Nephron (organoid): ENCODE measurements around the gene CCNQ.
"Not testable (repeated sequence)": the region's sequence is repeated elsewhere in the genome, so short reads cannot be mapped to it uniquely, and the experiment has no call there.

Experiments
- H3K27ac Mint-ChIP-seq, 3 experiments: 2 replicates each; pipeline ENCODE4 v1.8.0; 2020; ENCODE audit warnings: mixed read lengths in 3 of 3, mild to moderate bottlenecking in 2 of 3, moderate library complexity in 1 of 3
- H3K27me3 Mint-ChIP-seq: 2 replicates; pipeline ENCODE4 v1.8.0; 2021; ENCODE audit warnings: low read depth, mild to moderate bottlenecking, moderate library complexity, mixed read lengths
- H3K36me3 Mint-ChIP-seq: 2 replicates; pipeline ENCODE4 v1.8.0; 2020; ENCODE audit warnings: low read depth, mixed read lengths
- H3K4me1 Mint-ChIP-seq: 2 replicates; pipeline ENCODE4 v1.8.0; 2020; ENCODE audit warnings: mixed read lengths
- H3K4me3 Mint-ChIP-seq, 3 experiments: 2 replicates each; pipeline ENCODE4 v1.8.0; 2020; ENCODE audit warnings: mild to moderate bottlenecking in 3 of 3, mixed read lengths in 3 of 3, moderate library complexity in 2 of 3
- H3K9me3 Mint-ChIP-seq: 2 replicates; pipeline ENCODE4 v1.8.0; 2020; ENCODE audit warnings: mixed read lengths
- CTCF ChIP-seq, 3 experiments: fragments of 200-600 bp; sonication (generic); IDR thresholded peaks; one replicate each; pipeline ENCODE4 v1.5.0; 2021; ENCODE audit warnings: antibody characterized with exemption in 3 of 3; ENCODE audit not compliant: unreplicated experiment in 3 of 3

Gene CCNQ

GRCh38 chrX:153609917-153610835, 11.2 kb upstream of the CCNQ start:
- peak overlapping the region; percentile 64 to 90 (median 74) for H3K27ac Mint-ChIP-seq
- peaks cover 8% of the 10 kb centered on the region for H3K27me3 Mint-ChIP-seq
- TF ChIP-seq CTCF (IDR thresholded peaks at IDR 0.05; ENCODE audit: unreplicated experiment in 3 of 3) = peak; percentile 62 to 71 (median 68)
- peaks cover 21% of the 10 kb centered on the region for H3K9me3 Mint-ChIP-seq
- no peaks in the 10 kb centered on the region for H3K36me3 Mint-ChIP-seq
- peak overlapping the region; percentile 80 to 81 (median 81) for H3K4me3 Mint-ChIP-seq
- peaks cover 4% of the 10 kb centered on the region for H3K4me1 Mint-ChIP-seq

- H3K4me3 Mint-ChIP-seq = no peak overlapping the region
- no peak overlapping the region for H3K27ac Mint-ChIP-seq
- H3K4me1 Mint-ChIP-seq = peaks cover 4% of the 10 kb centered on the region
- peaks cover 21% of the 10 kb centered on the region for H3K9me3 Mint-ChIP-seq
- H3K36me3 Mint-ChIP-seq = no peaks in the 10 kb centered on the region
- peaks cover 7% of the 10 kb centered on the region for H3K27me3 Mint-ChIP-seq
- TF ChIP-seq CTCF (IDR thresholded peaks at IDR 0.05; ENCODE audit: unreplicated experiment in 3 of 3) = no peak
Measured at GRCh38 chrX:153608806-153609205, 9.9 kb upstream of the CCNQ start.

- H3K9me3 Mint-ChIP-seq = peaks cover 21% of the 10 kb centered on the region
- no peaks in the 10 kb centered on the region for H3K36me3 Mint-ChIP-seq
- peaks cover 4% of the 10 kb centered on the region for H3K4me1 Mint-ChIP-seq
- no peak overlapping the region for H3K27ac Mint-ChIP-seq
- H3K27me3 Mint-ChIP-seq = peaks cover 3% of the 10 kb centered on the region
- no peak overlapping the region for H3K4me3 Mint-ChIP-seq
- no peak for TF ChIP-seq CTCF (IDR thresholded peaks at IDR 0.05; ENCODE audit: unreplicated experiment in 3 of 3)
Measured at GRCh38 chrX:153608376-153608775, 9.4 kb upstream of the CCNQ start.

- no peaks in the 10 kb centered on the region for H3K36me3 Mint-ChIP-seq
- no peak for TF ChIP-seq CTCF (IDR thresholded peaks at IDR 0.05; ENCODE audit: unreplicated experiment in 3 of 3)
- H3K27ac Mint-ChIP-seq = no peak overlapping the region
- H3K4me1 Mint-ChIP-seq = peaks cover 4% of the 10 kb centered on the region
- H3K4me3 Mint-ChIP-seq = no peak overlapping the region
- H3K9me3 Mint-ChIP-seq = peaks cover 26% of the 10 kb centered on the region
- H3K27me3 Mint-ChIP-seq = no peaks in the 10 kb centered on the region
Measured at GRCh38 chrX:153606503-153606902, 7.6 kb upstream of the CCNQ start.

GRCh38 chrX:153604666-153605380, 5.9 kb upstream of the CCNQ start:
- not testable (repeated sequence) for H3K27ac Mint-ChIP-seq, H3K4me3 Mint-ChIP-seq, H3K36me3 Mint-ChIP-seq, H3K27me3 Mint-ChIP-seq
- Mint-ChIP-seq H3K9me3 (peaks cover 32% of the 10 kb centered on the region), H3K4me1 (peaks cover 11% of the 10 kb centered on the region)

GRCh38 chrX:153603131-153603656, 4.3 kb upstream of the CCNQ start:
- TF ChIP-seq CTCF (IDR thresholded peaks at IDR 0.05; ENCODE audit: unreplicated experiment in 3 of 3) = no peak
- H3K27me3 Mint-ChIP-seq = no peaks in the 10 kb centered on the region
- no peak overlapping the region for H3K27ac Mint-ChIP-seq
- peaks cover 13% of the 10 kb centered on the region for H3K4me1 Mint-ChIP-seq
- no peaks in the 10 kb centered on the region for H3K36me3 Mint-ChIP-seq
- peaks cover 23% of the 10 kb centered on the region for H3K9me3 Mint-ChIP-seq
- H3K4me3 Mint-ChIP-seq = no peak overlapping the region
